Motor neuron (in vitro differentiated cells): Measurements from ENCODE around the gene MELTF. TPM values are rescaled to one million over a fixed set of nuclear protein-coding genes. Genes with fewer than 3 reads are reported as not detected.
A peak's percentile ranks its signal among the peaks of the same experiment; 100 is the strongest.
"Not testable (repeated sequence)": the region's sequence is repeated elsewhere in the genome, so short reads cannot be mapped to it uniquely, and the experiment has no call there.

Experiments used
- ATAC-seq, 8 experiments: fragments of 200-7000 bp; cut with Tn5 transposase; replicated peaks in 6 of 8; 2 replicates each; pipeline ENCODE4 v1.8.0; 2021; ENCODE audit warnings: mild to moderate bottlenecking in 8 of 8, moderate library complexity in 8 of 8
- H3K27ac ChIP-seq, 2 donors: fragments of 250-450 bp; sonication (Bioruptor Pico); 2 replicates each; pipeline ENCODE4 v1.9.0; 2021; ENCODE audit warnings: antibody characterized with exemption in 2 of 2, mild to moderate bottlenecking in 2 of 2, moderate library complexity in 1 of 2
- H3K4me1 ChIP-seq, 2 donors: fragments of 250-450 bp; sonication (Bioruptor Pico); replicated peaks in 1 of 2; 2 replicates each; pipeline ENCODE4 v1.6.1; 2021; ENCODE audit warnings: antibody characterized with exemption in 2 of 2, mild to moderate bottlenecking in 2 of 2, moderate library complexity in 1 of 2
- H3K4me3 ChIP-seq, 5 donors: fragments of 250-450 bp; sonication (Bioruptor Pico); 2 replicates each; pipeline ENCODE4 v1.9.0; 2021; ENCODE audit warnings: antibody characterized with exemption in 5 of 5, mild to moderate bottlenecking in 5 of 5, moderate library complexity in 4 of 5
- WGBS, 10 experiments: fragments of 450-650 bp; shearing (Covaris generic); methylation state at CpG; one replicate each; pipeline ENCODE4 v1.0.0; 2022; 5-methylcytosine and 5-hydroxymethylcytosine counted together
- in situ Hi-C, 9 experiments: fragments of 400-800 bp; cut with MboI; loops; one replicate each; pipeline ENCODE4 v1.15.0; 2021; ENCODE audit warnings: low sequenced_read_pairs in 9 of 9, low pct_unique_long_range_greater_than_20kb in 2 of 9; ENCODE audit not compliant: unreplicated experiment in 9 of 9
- total RNA-seq, 8 experiments: library from RNA; unstranded; fragments of 300-600 nt; gene quantifications; 2 replicates each; pipeline versions ENCODE4 v1.2.3 to v1.2.4, GENCODE V29; 2022

Gene MELTF
- 10 to 100 TPM in 3 of 8 experiments, 1 to 10 TPM in 3, under 1 TPM in 2; 0.43 to 47.8 (median 2.6) TPM for total RNA-seq

DNA sequence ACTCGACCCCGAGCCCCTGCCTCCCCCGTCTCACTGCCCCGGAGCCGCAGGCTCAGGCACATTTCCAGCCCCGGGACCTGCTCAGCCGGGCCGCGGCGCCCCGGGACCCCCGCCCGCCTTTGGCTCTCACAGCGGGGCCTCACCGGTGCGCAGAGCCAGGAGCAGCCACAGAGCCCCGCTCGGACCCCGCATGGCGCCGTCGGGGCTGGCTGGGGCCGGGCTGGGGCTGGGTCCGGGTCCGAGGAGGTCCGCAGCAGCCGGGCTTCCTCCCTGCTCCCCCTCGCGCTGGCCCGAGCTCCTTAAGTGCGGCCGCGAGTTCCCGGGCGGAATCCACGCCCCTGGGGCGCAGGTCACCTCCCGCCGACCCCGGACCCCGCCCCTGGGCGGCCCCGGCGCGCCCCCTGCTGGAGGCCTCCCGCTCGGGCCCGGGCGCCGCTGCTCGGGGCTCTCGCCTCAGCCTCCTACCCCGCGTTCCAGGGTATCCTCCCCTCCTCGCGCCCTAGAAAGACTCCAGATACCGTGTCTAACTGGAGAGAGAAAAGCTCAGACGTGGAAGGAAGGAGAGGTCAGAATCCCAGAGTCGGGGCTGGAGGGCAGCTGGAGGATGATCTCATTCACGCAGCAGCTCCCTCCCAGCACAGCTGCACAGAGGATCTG is at the start of gene MELTF:
MELTF (minus strand) TSS at position 307 of the 657 bp plus-strand sequence; CDS start at position 192, 115 bp downstream.
- peak; percentile 60 to 89 (median 76) for ATAC-seq
- in situ Hi-C loops = no loop called here
- Histone ChIP-seq H3K27ac (no peak within 1 kb of the TSS), H3K4me3 (peak within 1 kb of the TSS; percentile 19 to 39 (median 38)), H3K4me1 (peaks cover 19 to 28% of the 10 kb centered on the region in 2 donors)
- no CpG with 5 or more reads among the region's 60 CpGs for WGBS, 10 experiments

DNA sequence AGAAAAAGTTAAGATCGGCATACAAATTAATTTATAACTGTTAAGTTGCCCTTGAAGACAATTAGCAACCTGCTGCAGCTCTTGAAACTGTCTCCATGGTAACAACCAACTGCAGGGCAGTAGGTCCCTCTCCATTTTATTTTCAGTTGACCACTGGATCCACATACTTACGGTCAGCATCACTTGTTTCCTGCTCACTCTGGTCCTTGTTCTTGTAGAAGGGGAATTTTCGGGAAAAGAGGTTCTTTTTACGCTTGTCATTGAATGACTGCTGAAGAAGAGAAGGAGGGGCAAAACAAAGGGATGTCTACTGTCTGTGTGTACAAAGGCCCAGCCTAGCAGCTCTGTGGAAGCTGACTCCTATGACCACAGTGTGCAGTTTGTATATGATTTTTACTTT is 46.8 kb upstream of the MELTF start:
- peak in 5 of 8 experiments; percentile 23 to 81 (median 38) for ATAC-seq
- in situ Hi-C loops = no loop called here
- H3K4me3 ChIP-seq = no peak overlapping the region
- H3K4me1 ChIP-seq = peaks cover 3 to 12% of the 10 kb centered on the region in 2 donors
- 0 to 100% (median 70%) methylated on average over 1 to 4 of the region's 4 CpGs for WGBS, 10 experiments
- no peak overlapping the region for H3K27ac ChIP-seq

GRCh38 chr3:197068077-197068476 is 38.5 kb upstream of the MELTF start:
- in situ Hi-C loops = no loop called here
- ATAC-seq = no peak

GRCh38 chr3:197064771-197065170 is 35.2 kb upstream of the MELTF start:
- 75 to 100% (median 100%) methylated on average over 1 of the region's 1 CpG; no CpG with 5 or more reads in 1 of the 10 experiments for WGBS, 10 experiments
- Histone ChIP-seq H3K27ac (no peak overlapping the region), H3K4me1 (peaks cover 0 to 6% of the 10 kb centered on the region in 2 donors), H3K4me3 (no peak overlapping the region)
- in situ Hi-C loops = no loop called here
- no peak for ATAC-seq

More at GRCh38 chr3:197068077-197068476, 38.5 kb upstream of the MELTF start:
- Histone ChIP-seq H3K4me1 (peaks cover 0 to 12% of the 10 kb centered on the region in 2 donors), H3K4me3 (no peak overlapping the region), H3K27ac (no peak overlapping the region)
- WGBS, 10 experiments = 89 to 100% (median 100%) methylated on average over 1 of the region's 1 CpG; no CpG with 5 or more reads in 3 of the 10 experiments

DNA sequence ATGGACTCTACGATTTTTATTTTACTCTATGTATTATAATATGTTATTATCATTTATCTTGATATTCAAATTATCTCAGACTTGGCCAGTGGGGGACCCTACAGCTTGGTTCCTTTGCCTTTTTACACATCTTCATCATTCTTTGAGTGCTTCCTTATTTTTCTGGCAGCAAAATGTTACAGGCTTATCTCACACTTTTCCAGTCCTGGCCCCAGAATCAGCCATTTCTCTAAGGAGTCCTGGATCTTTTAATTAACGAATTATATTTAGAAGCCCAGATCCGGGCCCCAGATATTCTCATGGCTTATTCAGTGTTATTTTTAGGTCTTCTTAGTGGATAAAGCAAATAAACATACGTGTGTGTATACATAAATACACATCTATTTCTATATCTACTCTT is 32.8 kb upstream of the MELTF start:
- no peaks in the 10 kb centered on the region for H3K4me1 ChIP-seq
- WGBS, 10 experiments = 58 to 100% (median 90%) methylated on average over 1 to 4 of the region's 4 CpGs
- no peak overlapping the region for H3K4me3 ChIP-seq
- in situ Hi-C loops = no loop called here
- ATAC-seq = no peak
- H3K27ac ChIP-seq = no peak overlapping the region

GRCh38 chr3:197051637-197052036 is 22.0 kb upstream of the MELTF start:
- in situ Hi-C loops, H3K27ac ChIP-seq, H3K4me1 ChIP-seq, H3K4me3 ChIP-seq, ATAC-seq: not testable (repeated sequence)
- WGBS, 10 experiments = 83 to 100% (median 99%) methylated on average over 1 to 5 of the region's 6 CpGs

DNA sequence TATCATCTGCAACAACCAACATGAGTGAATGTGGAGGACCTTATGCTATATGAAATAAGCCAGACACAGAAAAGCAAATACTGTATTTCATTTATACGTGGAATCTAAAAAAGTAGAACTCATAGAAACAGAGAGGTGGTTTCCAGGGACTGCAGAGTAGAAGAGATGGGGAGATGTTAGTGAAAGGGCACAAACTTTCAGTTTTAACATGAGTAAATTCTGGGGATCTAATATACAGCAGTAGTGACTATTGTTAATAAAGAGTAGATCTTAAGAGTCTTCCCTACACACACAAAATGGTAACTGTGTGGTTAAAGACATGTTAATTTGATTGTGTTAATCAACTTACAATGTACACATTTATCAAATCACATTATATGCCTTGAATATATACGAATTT is 20.9 kb upstream of the MELTF start:
- Histone ChIP-seq H3K4me3 (no peak overlapping the region), H3K27ac (no peak overlapping the region), H3K4me1 (no peaks in the 10 kb centered on the region)
- in situ Hi-C loops = no loop called here
- no peak for ATAC-seq
- 55 to 100% (median 89%) methylated on average over 1 to 2 of the region's 2 CpGs for WGBS, 10 experiments

DNA sequence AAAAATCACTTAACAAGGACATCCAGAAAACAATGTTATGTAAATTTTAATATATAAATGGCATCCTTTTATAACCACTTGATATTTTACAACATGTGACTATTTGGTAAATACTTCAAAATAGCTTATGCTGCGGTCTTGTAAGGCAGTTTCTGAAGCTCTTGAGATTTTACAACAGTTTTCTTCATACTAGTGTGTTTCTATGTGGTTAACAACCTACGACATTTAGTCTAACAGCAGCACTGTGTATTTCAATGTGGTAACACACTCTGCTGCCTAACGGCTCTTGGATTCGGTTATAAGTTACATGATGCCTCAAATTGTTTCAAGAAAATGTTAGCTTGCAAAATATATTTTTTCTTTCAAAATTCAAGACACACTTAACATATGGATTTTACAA is 12.9 kb upstream of the MELTF start:
- WGBS, 10 experiments = 87 to 100% (median 95%) methylated on average over 2 to 4 of the region's 4 CpGs; no CpG with 5 or more reads in 1 of the 10 experiments

GRCh38 chr3:197041875-197042488 is 12.4 kb upstream of the MELTF start:
- no peak overlapping the region for H3K4me3 ChIP-seq
- in situ Hi-C loops = no loop called here
- ATAC-seq = no peak
- WGBS, 10 experiments = 75 to 100% (median 94%) methylated on average over 1 to 6 of the region's 6 CpGs; no CpG with 5 or more reads in 1 of the 10 experiments
- H3K4me1 ChIP-seq = peaks cover 2 to 11% of the 10 kb centered on the region in 2 donors
- H3K27ac ChIP-seq = no peak overlapping the region

More for the DNA sequence above, 12.9 kb upstream of the MELTF start:
- Histone ChIP-seq H3K4me3 (no peak overlapping the region), H3K27ac (no peak overlapping the region), H3K4me1 (peaks cover 2 to 11% of the 10 kb centered on the region in 2 donors)
- no peak for ATAC-seq
- in situ Hi-C loops = no loop called here

DNA sequence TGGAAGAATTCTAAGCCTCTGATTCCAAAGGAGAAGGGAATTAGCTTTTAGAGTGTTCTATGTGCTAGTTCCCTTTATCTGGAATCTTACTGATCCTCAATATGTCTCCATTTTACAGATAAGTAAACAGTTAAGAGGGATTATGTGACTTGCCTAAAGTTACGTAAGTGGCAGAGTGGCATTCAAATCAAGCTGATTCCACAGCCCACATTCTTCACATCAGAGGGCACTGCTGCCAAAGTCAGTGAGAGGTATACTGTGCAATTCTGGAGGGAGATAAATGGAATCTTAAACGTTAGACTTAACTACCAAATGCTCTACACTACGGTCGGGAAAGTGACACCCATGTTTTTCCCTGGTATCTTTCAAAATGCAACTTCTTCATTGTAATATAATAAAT is 11.0 kb upstream of the MELTF start:
- no peak for ATAC-seq
- Histone ChIP-seq H3K4me3 (no peak overlapping the region), H3K4me1 (peaks cover 2 to 11% of the 10 kb centered on the region in 2 donors), H3K27ac (no peak overlapping the region)
- in situ Hi-C loops = no loop called here
- WGBS, 10 experiments = 76 to 97% (median 85%) methylated on average over 3 to 4 of the region's 4 CpGs; no CpG with 5 or more reads in 3 of the 10 experiments

DNA sequence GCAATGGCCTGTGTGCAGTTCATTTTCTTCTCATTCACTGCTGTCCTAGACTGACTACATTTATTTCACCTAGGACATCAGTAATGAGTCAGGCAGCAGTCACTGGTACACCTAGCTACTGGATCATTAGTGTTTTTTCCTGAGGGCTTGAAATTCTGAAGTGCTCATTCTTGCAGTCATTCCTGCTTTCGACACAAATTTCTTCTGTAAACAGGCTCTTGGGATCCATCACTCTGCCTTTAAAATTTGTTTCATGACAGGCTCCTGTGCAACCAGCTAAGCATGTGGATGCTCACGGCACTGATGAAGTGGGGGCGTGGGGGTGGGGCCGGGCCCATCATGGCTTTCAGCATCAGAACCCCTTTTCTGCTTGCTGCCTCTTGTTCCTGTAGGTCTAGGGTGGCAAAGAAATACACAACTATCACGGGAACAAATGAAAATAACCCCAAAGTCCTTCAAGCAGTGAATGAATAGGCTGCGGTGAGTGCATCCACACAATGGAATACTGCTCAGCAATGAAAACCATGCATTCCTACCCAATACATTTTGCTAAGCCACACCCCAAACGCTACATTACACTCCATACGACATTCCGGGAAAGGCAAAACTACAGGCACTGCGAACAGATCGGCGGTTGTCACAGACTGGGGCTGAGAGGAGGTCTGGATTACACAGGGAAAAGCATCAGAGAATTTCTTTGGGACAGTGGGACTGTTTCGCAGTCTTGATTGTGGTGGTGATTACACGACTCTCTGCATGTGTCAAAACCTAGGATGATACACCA is 9.3 kb upstream of the MELTF start:
- Histone ChIP-seq H3K27ac (peak overlapping the region in 1 of 2 donors; percentile 3), H3K4me3 (no peak overlapping the region), H3K4me1 (peaks cover 2 to 11% of the 10 kb centered on the region in 2 donors)
- WGBS, 10 experiments = 30 to 100% (median 83%) methylated on average over 2 to 11 of the region's 14 CpGs; no CpG with 5 or more reads in 1 of the 10 experiments
- in situ Hi-C loops = no loop called here
- ATAC-seq = peak in 5 of 8 experiments; percentile 75 to 87 (median 80)

DNA sequence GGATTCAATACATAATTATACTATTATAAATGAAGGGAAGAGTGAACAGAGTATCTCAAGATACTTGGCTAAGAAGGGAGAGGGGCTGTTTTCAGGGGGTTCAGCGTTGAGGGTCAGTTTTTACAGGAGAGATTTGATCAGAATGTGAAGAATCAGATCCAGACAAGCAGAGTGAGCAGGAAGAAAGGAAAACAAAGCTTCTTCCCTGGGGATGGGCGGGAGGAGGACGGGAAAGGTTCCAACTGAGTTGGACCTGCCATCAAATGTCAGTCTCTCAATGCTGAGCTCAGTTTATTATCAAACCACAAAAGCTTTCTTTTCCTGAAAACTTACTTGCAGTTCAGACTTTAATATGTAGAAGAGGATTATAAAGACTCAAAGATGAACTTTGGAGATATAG is 6.0 kb upstream of the MELTF start:
- H3K4me3 ChIP-seq = no peak overlapping the region
- ATAC-seq = no peak
- in situ Hi-C loops = no loop called here
- WGBS, 10 experiments = 14 to 82% (median 61%) methylated on average over 1 to 3 of the region's 3 CpGs; no CpG with 5 or more reads in 2 of the 10 experiments
- H3K4me1 ChIP-seq = peaks cover 2 to 11% of the 10 kb centered on the region in 2 donors
- no peak overlapping the region for H3K27ac ChIP-seq

DNA sequence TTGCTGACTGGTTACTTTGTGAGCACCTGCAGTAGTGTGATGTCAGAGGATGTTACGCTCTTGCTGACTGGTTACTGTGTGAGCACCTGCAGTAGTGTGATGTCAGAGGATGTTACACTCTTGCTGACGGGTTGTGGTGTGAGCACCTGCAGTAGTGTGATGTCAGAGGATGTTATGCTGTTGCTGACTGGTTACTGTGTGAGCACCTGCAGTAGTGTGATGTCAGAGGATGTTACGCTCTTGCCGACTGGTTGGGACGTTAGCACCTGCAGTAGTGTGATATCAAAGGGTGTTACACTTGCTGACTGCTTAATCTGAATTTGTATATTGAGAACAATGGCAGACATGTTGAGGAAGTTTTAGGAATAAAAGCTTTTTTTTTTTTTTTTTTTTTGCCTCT is 5.2 kb upstream of the MELTF start:
- peaks cover 2 to 11% of the 10 kb centered on the region in 2 donors for H3K4me1 ChIP-seq
- in situ Hi-C loops, ATAC-seq, H3K4me3 ChIP-seq, H3K27ac ChIP-seq: not testable (repeated sequence)
- WGBS, 10 experiments = 57 to 100% (median 80%) methylated on average over 1 to 3 of the region's 5 CpGs; no CpG with 5 or more reads in 3 of the 10 experiments
